Mesothelial cell of epicardium (in vitro differentiated cells): Measurements from ENCODE around the gene AKTIP. TPM values are rescaled to one million over a fixed set of nuclear protein-coding genes. Genes with fewer than 3 reads are reported as not detected.
"Not testable (repeated sequence)": the region's sequence is repeated elsewhere in the genome, so short reads cannot be mapped to it uniquely, and the experiment has no call there.

Source experiments
- DNase-seq, 2 experiments: peaks; one replicate each; pipeline ENCODE4 v3.0.0; 2021; ENCODE audit warnings: low spot score in 2 of 2; ENCODE audit not compliant: unreplicated experiment in 2 of 2
- H3K27ac Mint-ChIP-seq: 2 replicates; pipeline ENCODE4 v1.8.0; 2021; ENCODE audit warnings: mixed read lengths
- H3K27me3 Mint-ChIP-seq: 2 replicates; pipeline ENCODE4 v1.8.0; 2021; ENCODE audit warnings: low read depth, mixed read lengths
- H3K36me3 Mint-ChIP-seq: 2 replicates; pipeline ENCODE4 v1.8.0; 2021; ENCODE audit warnings: mixed read lengths
- H3K4me1 Mint-ChIP-seq: 2 replicates; pipeline ENCODE4 v1.8.0; 2021; ENCODE audit warnings: mixed read lengths
- H3K4me3 Mint-ChIP-seq: 2 replicates; pipeline ENCODE4 v1.8.0; 2021; ENCODE audit warnings: mild to moderate bottlenecking, moderate library complexity, mixed read lengths
- H3K9me3 Mint-ChIP-seq: 2 replicates; pipeline ENCODE4 v1.8.0; 2021; ENCODE audit warnings: mixed read lengths
- CTCF ChIP-seq: fragments of 200-600 bp; sonication (generic); IDR thresholded peaks from one replicate; pipeline ENCODE4 v1.5.0; 2021; ENCODE audit warnings: antibody characterized with exemption; ENCODE audit not compliant: unreplicated experiment
- total RNA-seq: library from RNA; stranded (reverse); gene quantifications from 3 replicates; pipeline ENCODE4 v1.2.1, GENCODE V29; 2021

AKTIP gene
- total RNA-seq, 1 donor from 2014 or later: 41.1 TPM

DNA sequence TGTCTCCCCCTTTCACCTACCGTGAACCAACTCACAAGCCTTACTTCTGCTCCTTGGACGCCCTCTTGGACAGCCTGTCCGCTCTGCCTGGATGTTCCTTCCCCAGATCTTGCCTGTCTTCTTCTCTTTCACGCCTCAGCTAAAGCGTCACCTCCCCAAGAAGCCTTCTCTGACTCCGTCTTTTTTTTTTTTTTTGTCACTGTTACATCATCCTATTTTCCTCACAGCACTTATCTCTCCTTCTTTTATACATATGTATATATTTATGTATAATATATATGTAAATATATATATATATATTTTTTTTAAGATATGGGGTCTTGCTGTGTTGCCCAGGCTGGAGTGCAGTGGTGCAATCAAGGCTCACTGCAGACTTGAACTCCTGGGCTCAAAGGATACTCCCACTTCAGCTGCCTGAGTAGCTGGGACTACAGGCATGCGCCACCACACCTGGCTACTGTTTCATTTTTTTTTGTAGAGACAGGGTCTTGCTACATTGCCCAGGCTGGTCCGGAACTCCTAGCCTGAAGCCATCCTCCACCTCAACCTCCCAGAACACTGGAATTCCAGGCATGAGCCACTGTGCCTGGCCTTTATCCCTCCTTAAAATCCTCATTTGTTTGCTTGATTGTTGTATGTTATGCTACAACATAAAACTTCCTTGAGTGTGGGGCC lies 16.5 kb upstream of the AKTIP start:
- no peaks in the 10 kb centered on the region for H3K9me3 Mint-ChIP-seq
- H3K27me3 Mint-ChIP-seq: no peaks in the 10 kb centered on the region
- no peak for DNase-seq
- H3K27ac Mint-ChIP-seq: no peak overlapping the region
- peaks cover 19% of the 10 kb centered on the region for H3K4me1 Mint-ChIP-seq
- no peak for TF ChIP-seq CTCF
- H3K4me3 Mint-ChIP-seq: no peak overlapping the region
- no peaks in the 10 kb centered on the region for H3K36me3 Mint-ChIP-seq

- TF ChIP-seq CTCF: no peak
- no peak overlapping the region for H3K4me3 Mint-ChIP-seq
- no peaks in the 10 kb centered on the region for H3K27me3 Mint-ChIP-seq
- peaks cover 7% of the 10 kb centered on the region for H3K9me3 Mint-ChIP-seq
- peaks cover 19% of the 10 kb centered on the region for H3K4me1 Mint-ChIP-seq
- DNase-seq: no peak
- no peaks in the 10 kb centered on the region for H3K36me3 Mint-ChIP-seq
- no peak overlapping the region for H3K27ac Mint-ChIP-seq
Measured at GRCh38 chr16:53518550-53519416, 15.8 kb upstream of the AKTIP start.

- no peaks in the 10 kb centered on the region for H3K27me3 Mint-ChIP-seq
- H3K36me3 Mint-ChIP-seq: no peaks in the 10 kb centered on the region
- peaks cover 19% of the 10 kb centered on the region for H3K4me1 Mint-ChIP-seq
- H3K4me3 Mint-ChIP-seq: no peak overlapping the region
- DNase-seq: no peak
- H3K9me3 Mint-ChIP-seq: peaks cover 7% of the 10 kb centered on the region
- TF ChIP-seq CTCF: no peak
- H3K27ac Mint-ChIP-seq: no peak overlapping the region
Measured at GRCh38 chr16:53517851-53518250, 14.8 kb upstream of the AKTIP start.

DNA sequence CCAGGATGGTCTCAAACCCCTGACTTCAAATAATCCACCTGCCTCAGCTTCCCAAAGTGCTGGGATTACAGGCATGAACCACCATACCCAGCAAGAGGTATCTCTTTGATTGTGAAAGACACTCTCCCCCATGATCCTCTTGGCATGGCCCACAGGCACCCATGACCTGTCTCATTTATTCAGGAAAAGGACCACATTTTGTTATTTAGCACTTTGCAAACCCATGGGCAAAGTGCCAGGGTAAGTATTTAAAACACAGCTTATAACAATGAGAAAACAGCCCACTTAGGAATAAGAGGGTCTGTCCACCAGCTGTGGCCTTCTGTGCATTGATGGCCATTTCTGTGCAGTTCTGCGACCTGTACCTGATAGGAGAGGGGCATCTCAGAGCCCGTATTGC lies 12.8 kb upstream of the AKTIP start:
- no peak for TF ChIP-seq CTCF
- DNase-seq: no peak
- H3K4me3 Mint-ChIP-seq: no peak overlapping the region

GRCh38 chr16:53515259-53515658 lies 12.2 kb upstream of the AKTIP start:
- no peaks in the 10 kb centered on the region for H3K36me3 Mint-ChIP-seq
- no peak for DNase-seq
- no peak for TF ChIP-seq CTCF
- no peaks in the 10 kb centered on the region for H3K27me3 Mint-ChIP-seq
- H3K27ac Mint-ChIP-seq: no peak overlapping the region
- H3K4me3 Mint-ChIP-seq: no peak overlapping the region
- peaks cover 14% of the 10 kb centered on the region for H3K4me1 Mint-ChIP-seq
- peaks cover 7% of the 10 kb centered on the region for H3K9me3 Mint-ChIP-seq

More for the DNA sequence above, 12.8 kb upstream of the AKTIP start:
- Mint-ChIP-seq H3K9me3 (peaks cover 7% of the 10 kb centered on the region), H3K4me1 (peaks cover 16% of the 10 kb centered on the region), H3K27me3 (no peaks in the 10 kb centered on the region), H3K27ac (no peak overlapping the region), H3K36me3 (no peaks in the 10 kb centered on the region)

GRCh38 chr16:53512795-53513194 lies 9.8 kb upstream of the AKTIP start:
- H3K9me3 Mint-ChIP-seq, H3K27me3 Mint-ChIP-seq, H3K4me3 Mint-ChIP-seq, H3K36me3 Mint-ChIP-seq, H3K4me1 Mint-ChIP-seq, DNase-seq, H3K27ac Mint-ChIP-seq: not testable (repeated sequence)
